Activated naive CD4-positive, alpha-beta T cell (primary cell): ENCODE measurements around the gene ITPR1.

Experiments
- DNase-seq, 4 experiments: peaks; one replicate each; lab custom pipeline; 2025; lab: John Stamatoyannopoulos, UW

The ITPR1 gene

DNA sequence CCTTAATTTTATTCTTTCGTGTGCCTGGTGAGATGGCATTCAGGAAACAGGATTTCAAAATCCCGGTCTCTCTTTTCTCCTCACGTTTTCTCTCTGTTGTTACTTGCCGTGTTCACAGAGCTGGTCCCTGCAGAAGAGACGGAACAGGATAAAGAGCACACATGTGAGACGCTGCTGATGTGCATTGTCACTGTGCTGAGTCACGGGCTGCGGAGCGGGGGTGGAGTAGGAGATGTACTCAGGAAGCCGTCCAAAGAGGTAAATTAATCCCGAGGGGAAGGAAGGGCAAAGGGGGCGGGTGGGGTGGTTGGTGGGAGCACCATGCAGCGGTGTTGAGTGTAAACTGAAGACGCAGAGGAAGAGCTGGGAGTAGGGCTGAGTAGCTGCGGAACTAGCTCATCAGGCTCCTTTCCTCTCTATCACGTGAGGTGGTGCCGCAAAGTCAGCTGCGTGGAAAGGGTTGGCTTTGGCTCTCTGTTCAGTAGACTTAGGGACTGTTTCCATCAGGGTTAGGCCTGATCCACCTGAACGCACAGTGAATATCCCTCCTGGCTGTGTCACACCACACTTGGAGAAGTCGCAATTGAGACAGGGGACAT is 321.3 kb downstream of the ITPR1 start:
- DNase-seq: no peak

DNA sequence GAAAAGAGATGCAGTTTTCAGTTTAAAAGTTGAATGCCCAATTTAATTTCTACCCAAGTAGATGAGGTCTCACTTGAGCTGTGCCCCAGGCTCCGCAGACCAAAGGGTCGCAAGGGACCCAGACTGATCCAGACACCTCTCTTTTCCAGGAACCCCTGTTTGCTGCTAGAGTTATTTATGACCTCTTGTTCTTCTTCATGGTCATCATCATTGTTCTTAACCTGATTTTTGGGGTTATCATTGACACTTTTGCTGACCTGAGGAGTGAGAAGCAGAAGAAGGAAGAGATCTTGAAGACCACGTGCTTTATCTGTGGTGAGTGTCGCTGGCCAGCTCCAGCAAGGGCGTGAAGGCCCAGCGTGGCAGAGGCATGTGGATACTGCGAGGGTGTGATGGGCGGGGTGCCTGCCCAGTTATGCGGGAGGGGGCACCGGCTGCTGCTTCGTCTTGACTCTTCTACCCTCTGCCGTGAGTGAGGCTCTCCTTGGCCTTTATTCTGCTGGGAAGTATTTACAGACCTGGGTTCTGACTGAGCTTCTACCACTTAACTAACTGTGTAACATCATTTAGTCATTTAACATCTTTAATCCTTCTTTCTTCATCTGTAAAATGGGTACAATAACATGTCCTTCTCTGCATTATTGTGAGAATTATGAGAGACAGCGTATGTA is 321.9 kb downstream of the ITPR1 start:
- no peak for DNase-seq

DNA sequence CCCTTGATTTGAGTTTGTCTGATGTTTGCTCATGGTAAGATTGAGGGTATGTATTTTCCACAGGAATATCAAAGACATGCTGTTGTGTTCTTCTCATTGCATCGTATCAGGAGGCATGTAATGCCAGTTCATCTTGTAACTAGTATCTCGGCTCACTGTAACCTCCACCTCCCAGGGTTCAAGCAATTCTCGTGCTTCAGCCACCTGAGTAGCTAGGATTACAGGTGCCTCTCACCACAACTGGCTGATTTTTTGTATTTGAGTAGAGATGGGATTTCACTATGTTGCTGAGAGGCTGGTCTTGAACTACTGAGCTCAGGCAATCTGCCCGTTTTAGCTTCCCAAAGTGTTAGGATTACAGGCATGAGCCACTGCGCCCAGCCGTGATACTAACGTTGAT is 323.2 kb downstream of the ITPR1 start:
- DNase-seq: no peak

DNA sequence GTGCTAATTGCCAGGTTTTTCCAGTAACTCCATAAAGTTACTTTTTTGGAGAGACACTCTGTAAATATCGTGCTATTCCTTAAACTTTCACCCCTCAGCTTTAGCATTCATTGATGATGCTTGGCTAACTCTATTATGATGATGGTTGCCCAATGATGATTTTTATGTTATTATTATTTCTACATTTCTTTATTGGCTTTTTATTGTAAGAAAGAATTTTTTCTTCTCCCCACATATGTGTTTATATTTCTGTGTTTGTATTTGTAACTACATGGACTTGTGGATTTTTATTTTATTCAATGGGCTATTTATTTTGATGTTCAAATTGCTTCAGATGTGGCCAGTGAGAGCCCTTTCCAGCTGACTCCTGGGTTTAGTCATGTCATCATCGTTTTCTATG is 323.6 kb downstream of the ITPR1 start:
- DNase-seq: no peak

DNA sequence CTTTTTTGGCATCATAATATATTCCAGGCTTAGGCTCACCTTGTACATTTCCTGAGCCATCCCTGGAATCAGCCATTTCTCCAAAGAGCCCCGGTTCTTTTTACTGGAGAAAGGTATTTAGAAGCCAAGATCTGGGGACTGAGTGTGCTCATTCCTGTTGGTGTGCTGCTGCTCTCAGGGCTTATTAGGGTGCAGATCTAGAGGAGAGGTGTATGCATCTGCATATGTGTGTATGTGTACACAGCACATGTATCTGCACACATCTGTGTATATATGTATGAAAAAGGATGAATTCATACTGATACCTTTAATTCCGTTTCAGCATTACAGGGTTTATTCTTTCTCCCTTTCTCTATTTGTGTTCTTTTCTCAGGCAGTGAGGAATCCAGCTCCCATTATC is 324.0 kb downstream of the ITPR1 start:
- no peak for DNase-seq

DNA sequence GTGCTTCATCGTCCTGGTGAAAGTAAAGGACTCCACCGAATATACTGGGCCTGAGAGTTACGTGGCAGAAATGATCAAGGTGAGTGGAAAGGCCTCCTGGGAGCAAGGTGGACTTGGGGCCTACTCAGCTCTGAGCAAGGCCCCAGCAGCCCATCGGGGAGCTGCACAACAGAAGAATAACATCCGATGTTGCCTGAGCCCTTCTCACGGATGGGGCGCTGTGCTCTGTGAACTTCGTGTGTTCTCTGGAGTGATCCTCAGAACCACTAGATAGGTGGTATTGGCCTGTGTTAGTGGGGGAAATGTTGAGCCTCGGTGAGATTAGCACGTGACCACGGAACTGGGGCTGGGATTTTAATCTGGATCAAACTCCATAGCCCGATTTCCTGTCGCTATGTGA is 325.0 kb downstream of the ITPR1 start:
- no peak for DNase-seq

DNA sequence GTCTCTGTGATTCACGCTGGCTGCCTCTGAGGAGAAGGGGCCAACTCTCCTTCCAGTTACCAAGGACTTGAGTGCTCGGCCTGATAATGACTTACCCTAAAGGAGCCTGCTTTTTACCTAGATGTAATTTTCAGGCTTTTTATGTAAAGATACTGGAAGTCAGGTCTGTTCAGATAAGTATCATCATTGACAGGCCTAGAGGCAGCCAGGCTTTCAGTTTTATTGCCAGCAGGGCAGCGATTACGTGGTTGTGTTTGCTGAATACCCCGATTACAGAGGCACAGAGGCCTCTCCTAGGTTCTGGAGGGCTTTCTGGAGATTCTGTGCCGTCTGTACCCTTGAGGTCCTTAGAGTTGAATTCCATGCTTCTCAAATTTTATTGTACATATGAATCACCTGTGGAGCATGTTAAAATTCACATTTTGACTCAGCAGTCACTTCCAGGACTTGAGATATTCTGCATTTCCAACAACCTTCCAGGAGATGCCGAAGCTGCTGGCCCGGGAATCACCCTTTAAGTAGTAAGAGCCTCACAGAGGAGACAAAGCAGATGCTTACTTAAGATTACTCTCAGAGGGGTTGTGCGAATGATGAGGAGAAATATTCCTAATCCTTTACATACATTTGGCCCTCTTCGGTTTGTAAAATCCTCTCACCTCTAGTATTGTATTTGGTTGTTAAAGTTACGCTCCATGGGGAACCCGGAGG is 326.0 kb downstream of the ITPR1 start:
- no peak for DNase-seq

DNA sequence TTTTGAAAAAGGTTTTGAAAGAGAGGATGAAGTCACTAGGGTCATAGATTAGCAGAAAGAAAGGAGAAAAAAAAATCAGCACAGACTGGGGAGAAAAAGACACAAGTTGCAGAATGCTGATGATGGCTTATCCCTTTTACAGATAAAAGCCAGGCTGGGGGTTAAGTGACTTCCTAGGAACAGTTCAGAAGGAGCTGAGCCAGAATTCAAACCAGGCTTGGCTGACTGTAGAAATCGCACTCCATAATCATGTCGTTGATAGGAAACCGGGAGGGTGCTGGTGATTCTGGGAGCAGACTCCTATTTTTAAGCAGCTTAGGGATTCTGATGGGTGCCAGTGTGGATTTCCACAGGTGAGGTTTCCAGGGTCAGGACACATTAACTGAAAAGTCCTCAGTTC is 326.6 kb downstream of the ITPR1 start:
- no peak for DNase-seq

DNA sequence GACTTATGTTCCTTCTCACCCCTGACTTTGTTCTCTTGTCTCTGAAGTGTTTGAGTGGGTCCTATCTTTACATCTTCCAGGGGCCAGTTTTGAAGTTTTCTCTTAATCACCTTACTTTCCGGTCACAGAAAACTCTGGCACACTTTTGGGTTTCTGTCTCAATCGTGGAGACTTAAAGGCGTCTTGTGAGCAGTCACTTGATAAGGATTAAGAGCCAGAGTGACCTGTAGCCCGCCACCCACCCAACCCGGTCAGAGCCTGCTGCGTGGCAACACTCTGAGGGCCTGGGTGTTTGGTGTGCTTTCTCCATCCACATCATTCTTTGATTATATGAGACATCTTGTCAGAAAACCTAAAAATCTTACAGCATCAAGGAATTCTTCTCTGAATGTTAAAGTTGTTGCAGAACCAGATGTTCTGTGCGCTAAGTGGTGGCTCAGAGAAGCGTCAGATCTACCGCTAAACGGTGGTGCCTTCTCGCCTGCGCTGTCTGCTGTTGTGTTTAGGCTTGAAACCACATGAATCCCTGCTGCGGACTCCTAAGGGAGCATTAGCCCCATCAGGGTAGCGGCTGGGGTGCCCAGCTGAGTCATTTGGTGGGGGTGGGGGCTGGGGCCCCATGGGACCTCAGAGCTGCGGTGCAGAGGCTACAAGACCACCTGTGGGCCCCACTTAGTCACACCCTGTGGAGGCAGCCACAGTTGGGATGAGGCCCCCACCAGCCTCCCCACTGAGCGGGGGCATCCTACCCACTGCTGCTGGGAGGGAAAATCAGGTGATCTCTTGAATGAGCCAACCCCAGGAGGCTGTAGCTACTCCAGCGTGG is 327.4 kb downstream of the ITPR1 start:
- no peak for DNase-seq

DNA sequence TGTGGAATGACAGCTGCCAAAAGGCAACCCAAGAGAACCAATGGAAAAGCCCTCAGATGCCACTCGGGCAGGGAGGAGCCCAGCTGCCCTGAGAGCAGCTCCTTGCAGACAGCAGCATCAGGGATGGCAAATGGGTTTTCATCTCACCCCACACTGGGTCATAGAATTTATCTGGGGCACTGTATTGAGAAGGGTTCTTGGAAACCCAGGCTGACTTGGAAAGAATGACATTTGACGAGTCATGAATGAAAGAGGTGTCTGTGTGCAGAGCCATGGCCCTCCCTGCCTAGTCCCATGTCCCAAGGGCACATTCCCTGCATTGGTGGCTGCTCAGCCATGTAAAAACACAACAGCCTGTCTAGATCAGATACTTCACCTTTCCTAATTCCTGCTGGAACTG is 328.2 kb downstream of the ITPR1 start:
- DNase-seq: no peak

DNA sequence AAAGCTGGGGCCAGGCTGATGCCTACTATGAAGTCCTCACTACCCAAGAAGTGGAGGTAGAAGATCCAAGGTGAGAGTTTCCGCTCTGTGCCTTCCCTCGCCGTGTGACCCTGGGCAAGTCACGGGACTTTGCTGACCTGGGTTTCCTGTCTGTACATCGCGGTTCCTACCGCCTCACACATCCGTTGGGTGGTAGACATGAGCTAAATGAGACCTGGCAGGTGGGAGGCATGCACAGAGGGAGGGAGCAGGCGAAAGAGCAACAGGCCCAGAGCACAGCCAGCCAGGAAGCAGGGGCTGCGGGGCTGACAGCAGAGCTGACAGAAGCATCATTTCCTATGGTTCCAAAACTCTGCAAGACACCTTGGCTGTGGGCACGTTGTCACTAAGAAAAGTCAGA is 328.8 kb downstream of the ITPR1 start:
- DNase-seq: peak; percentile 16 to 58 (median 38)

DNA sequence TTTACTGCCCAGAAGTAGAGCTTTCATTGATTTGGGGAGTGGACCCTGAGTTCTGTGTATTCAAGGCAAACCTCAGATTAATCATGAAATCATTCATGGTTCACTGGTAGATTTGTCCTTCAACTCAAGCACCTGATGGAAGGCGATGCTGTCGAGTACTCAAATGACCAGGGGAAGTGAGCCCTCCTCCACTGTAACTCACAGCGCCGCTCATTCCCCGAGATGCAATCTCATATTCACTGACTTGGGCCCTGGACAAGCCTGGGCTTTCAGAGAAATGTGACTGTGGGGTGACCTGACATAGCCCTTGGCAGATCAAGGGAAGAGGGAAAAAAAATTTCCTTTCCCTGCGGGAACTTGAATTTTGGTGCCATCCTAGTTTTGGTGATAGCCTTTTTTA is 329.4 kb downstream of the ITPR1 start:
- DNase-seq: no peak

DNA sequence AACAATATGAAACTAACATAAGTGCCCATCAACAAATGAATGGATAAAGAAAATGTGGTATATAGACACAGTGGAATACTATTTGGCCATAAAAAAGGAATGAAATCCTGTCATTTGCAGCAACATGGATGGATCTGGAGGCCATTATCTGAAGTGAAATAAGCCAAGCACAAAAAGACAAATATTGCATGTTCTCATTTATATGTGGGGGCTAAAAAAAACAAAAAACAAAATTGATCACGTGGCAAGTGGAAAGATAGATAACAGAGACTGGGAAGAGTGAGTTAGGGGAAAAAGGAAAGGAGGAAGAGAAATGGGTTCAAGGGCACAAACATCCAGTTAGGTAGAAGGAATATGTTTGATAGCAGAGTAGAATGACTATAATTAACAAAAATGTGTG is 330.2 kb downstream of the ITPR1 start:
- no peak for DNase-seq

DNA sequence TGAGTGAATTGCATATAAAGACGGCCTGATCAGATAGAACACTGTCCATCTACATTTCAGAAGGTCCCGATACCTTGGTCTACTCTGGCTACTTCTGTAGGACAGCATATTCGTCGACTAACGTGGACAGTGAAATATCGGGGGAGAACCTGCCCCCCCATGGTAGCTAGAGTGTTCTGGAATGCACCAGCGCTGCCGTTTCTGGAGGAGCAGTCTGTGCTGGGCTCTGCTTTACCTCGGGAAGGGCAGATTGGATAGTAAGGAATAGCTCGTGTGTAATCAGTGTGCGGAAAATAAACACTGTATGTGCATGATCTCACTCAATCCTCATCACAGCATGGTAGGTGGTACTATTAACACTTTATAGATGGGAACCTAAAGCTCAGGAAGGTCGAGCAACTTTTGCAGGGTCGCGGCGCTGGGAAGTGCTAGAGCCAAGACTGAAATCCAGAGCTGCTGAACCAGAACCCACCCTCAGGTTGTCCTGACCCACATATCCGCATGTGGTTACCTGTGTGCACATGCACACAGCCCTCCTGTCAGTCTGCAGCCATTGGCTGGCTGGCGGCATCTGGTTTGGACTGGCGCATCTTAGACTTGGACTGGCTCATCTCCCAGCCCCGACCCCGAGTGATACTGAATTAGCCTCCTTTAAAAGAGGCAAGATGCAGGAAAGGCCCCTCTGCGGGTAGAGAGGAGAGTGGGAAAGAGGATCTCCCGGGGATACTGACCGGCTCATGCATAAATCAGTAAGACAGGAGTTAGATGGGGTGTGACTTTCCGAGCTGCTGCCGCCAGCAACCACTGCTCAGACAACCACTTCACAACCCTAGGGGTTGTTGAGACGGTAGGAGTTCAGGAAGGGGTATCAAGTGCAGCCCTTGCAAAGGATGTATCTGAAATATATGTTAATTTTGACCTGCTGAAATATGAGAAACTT is 331.1 kb downstream of the ITPR1 start:
- no peak for DNase-seq

DNA sequence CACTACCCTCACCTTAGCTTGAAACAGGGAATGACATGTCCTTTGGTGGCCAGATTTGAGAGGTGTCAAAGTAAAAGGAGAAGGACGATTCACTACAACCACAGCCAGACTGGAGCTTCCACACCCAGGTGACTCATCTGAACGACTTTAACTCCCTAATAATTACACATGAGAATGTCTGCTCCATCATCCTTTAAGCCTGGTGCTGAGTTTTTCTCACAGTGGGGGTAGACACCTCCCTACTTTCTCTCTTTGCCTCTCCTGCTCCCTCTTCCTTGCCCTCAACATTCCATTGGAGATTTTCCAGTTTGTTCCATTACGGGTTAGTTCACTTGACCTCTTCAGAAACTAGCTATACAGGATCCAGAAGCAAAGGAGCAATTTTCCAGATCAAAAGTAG is 331.8 kb downstream of the ITPR1 start:
- DNase-seq: no peak

DNA sequence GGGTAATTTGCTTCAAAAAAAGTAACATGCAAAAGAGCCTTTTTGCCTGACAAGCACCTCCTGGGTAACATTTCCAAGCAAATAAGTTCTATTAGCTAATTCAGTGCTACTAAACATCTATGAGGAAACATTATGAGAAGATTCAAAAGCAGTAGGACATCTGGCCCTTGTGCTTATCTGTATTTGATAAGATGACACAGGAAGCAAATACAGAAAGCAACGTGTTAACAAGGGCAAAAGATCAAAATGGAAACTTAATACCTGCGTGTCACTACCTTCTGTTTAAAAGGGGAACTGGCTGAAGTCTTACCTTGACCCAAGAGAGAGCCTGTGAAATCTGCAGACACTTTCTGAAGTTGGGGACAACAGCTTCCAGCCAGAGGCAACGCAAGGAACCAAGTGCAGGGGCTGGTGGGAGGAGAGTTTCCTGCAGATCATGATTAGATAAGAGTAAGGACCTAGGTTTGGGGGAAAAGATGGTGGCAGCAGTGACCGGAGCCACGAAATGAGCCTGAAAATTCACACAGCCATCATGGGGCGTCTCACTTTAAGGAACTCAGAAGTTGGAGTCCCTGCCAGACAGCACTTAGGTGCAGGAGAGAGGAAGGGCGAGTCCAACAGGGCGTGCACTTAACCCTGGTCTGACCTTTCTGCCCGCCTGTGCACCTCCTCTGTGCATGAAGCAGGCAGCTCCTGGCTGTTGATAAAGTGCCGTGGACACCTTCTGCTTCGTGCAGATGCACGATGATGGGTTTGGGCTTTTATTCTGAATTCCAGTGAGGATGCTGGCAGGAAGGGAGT is 332.5 kb downstream of the ITPR1 start:
- DNase-seq: no peak

DNA sequence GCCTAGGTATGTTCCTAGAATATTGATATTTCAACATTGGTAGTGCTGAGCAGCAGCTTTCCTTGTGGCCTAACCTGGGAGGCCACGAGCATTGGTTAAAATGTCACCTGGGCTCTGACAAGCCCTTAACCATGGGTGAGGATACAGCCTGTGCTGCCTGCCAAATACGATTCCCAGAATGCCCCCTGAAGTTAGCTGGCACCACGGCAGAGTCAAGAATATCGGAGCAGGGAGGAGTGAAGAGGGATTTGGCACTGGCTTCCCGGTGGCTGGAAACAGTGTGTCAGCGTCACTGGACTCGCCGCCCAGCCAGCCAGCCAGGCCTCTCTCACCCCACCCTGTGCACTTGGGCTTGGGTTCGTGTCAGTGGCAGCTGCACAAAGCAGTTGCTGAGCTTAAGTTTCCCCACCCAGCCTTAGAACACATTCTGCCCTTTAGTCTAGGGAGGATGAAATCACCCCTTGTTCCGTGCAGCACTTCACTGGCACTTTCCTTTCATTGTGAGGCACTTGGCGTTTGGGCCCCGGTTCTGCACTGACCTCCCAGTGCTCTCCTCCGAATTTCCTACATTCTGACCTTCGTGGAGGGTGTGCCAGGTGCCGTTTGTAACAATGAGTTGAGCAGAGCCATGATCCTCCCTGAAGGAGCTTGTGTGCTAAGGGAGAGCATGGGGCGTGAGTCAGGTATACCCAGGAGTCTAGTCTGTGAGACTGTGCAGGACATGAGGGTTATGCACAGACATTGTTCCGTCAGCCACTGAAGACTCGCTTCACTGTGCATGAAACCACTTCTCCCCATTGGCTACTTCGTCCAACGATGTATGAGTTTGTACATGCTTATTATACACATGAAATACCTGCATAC is 333.3 kb downstream of the ITPR1 start:
- DNase-seq: no peak

DNA sequence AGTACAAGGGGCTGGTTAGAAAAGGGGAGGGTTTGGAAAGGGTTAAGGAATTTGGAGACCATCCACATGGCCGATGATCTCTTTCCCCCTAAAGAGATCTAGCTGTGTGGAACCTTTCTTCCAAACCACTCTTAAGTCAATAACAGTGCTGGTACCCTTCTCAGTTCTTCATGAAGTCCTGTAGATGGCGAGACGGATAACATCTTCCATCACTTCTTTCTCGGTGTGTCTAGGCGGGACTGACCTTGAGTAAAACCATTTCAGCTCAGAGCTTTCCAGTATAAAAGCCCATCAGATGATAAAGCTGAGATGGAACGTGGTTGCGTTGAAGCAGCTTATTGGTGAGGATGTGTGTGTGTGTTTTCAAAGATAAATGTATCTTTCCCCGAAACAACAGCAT is 334.6 kb downstream of the ITPR1 start:
- DNase-seq: no peak

DNA sequence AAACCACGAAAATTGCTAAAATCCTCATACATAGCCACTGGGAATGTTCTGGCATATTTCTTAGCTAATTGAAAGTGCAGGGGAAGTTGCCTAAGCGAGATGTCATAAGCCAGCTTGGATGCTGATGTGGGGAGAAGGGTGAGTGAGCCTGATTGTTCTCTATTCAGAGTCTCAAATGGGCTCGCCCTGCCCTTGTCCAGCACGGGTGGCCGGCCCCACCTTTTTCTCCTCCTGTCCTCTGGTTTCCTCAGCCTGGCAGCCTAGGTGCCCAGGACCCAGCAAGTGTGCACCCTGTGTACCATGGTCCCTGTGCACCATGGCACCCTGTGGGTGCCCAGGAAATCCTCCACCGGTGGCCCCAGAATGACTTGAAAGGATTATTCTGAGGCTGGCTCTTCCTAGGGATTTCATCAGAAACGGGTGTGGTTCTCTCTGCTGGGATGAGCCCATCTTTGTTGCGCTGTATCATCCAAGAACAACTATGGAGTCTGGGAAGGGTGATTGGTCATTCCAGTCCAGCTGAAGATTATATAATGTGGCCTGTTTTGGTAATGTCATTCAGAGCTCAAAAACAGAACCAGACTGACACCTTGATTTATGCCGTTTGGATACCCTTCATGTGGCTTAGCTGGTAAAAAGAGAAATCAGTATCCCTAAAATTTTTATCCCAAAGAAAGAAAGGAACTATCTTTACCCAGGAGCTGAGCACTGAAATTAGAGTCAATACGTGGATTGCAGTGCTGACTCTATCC is 335.3 kb downstream of the ITPR1 start:
- no peak for DNase-seq
